Measurements from ENCODE around the gene KRTAP13-2.

Gene KRTAP13-2

GRCh38 chr21:30340714-30341573, 31.1 kb downstream of the KRTAP13-2 start:
- DNase-seq (ENCODE audit: low spot score in 2 of 2): peak in 1 of 2 experiments; percentile 10
- Histone ChIP-seq H3K9me3 (no peaks in the 10 kb centered on the region), H3K27me3 (ENCODE audit: low read depth) (no peaks in the 10 kb centered on the region), H3K4me3 (no peak overlapping the region), H3K4me1 (no peaks in the 10 kb centered on the region), H3K36me3 (replicated peaks) (no peaks in the 10 kb centered on the region)
- in situ Hi-C loops (cut with MboI; ENCODE audit: low sequenced_read_pairs): no loop called here

- Histone ChIP-seq H3K4me1 (no peaks in the 10 kb centered on the region), H3K36me3 (replicated peaks) (no peaks in the 10 kb centered on the region), H3K9me3 (peaks cover 2% of the 10 kb centered on the region; the same call in 1 of the 2 replicates), H3K4me3 (no peak overlapping the region), H3K27me3 (ENCODE audit: low read depth) (no peaks in the 10 kb centered on the region)
- in situ Hi-C loops (cut with MboI; ENCODE audit: low sequenced_read_pairs): no loop called here
- no peak for DNase-seq (ENCODE audit: low spot score in 2 of 2)
These were observed 33.4 kb downstream of the KRTAP13-2 start for GRCh38 chr21:30338717-30339116.

DNA sequence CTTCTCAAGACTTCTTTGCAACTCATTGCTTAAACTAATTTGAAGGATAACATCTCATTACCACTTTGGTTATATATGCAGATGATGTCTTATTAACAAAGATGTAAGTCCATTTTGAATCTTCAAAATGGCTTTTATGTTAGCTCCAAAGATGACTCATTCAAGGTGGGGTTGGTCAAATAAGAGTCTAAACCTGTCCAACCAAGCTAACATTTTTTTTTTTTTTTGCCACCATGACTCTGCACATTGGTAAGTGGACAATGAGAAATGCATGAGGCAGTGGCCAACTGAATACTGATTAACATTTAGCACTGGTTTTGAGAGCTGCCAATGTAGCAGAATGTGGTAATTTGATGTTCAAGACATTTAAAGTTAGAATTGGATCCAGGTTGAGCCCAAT, 34.3 kb downstream of the KRTAP13-2 start:
- no peaks in the 10 kb centered on the region for H3K4me1 ChIP-seq
- no peaks in the 10 kb centered on the region for H3K27me3 ChIP-seq (ENCODE audit: low read depth)
- H3K4me3 ChIP-seq: no peak overlapping the region
- H3K9me3 ChIP-seq: peaks cover 3% of the 10 kb centered on the region; the same call in 1 of the 2 replicates
- in situ Hi-C loops (cut with MboI; ENCODE audit: low sequenced_read_pairs): no loop called here
- DNase-seq (ENCODE audit: low spot score in 2 of 2): no peak
- no peaks in the 10 kb centered on the region for H3K36me3 ChIP-seq (replicated peaks)

GRCh38 chr21:30337276-30337744, 34.8 kb downstream of the KRTAP13-2 start, which contains the start of gene KRTAP27-1:
Gene KRTAP27-1, minus strand, starts transcription at chr21:30337694. Its CDS starts 26 bp downstream, at chr21:30337668.
- no peak for DNase-seq (ENCODE audit: low spot score in 2 of 2)
- no peaks in the 10 kb centered on the region for H3K4me1 ChIP-seq
- H3K27me3 ChIP-seq (ENCODE audit: low read depth): no peaks in the 10 kb centered on the region
- H3K36me3 ChIP-seq (replicated peaks): no peaks in the 10 kb centered on the region
- in situ Hi-C loops (cut with MboI; ENCODE audit: low sequenced_read_pairs): no loop called here
- H3K4me3 ChIP-seq: no peak within 1 kb of the TSS
- H3K9me3 ChIP-seq: peaks cover 3% of the 10 kb centered on the region; the same call in 1 of the 2 replicates

- Histone ChIP-seq H3K27me3 (ENCODE audit: low read depth) (no peaks in the 10 kb centered on the region), H3K4me1 (no peaks in the 10 kb centered on the region), H3K9me3 (peaks cover 3% of the 10 kb centered on the region; the same call in 1 of the 2 replicates), H3K36me3 (replicated peaks) (no peaks in the 10 kb centered on the region), H3K4me3 (no peak overlapping the region)
- in situ Hi-C loops (cut with MboI; ENCODE audit: low sequenced_read_pairs): no loop called here
- no peak for DNase-seq (ENCODE audit: low spot score in 2 of 2)
These were observed 35.5 kb downstream of the KRTAP13-2 start for GRCh38 chr21:30336596-30336995.

- no peaks in the 10 kb centered on the region for H3K27me3 ChIP-seq (ENCODE audit: low read depth)
- H3K4me3 ChIP-seq: no peak overlapping the region
- H3K36me3 ChIP-seq (replicated peaks): no peaks in the 10 kb centered on the region
- no peaks in the 10 kb centered on the region for H3K4me1 ChIP-seq
- peaks cover 3% of the 10 kb centered on the region; the same call in 1 of the 2 replicates for H3K9me3 ChIP-seq
- in situ Hi-C loops (cut with MboI; ENCODE audit: low sequenced_read_pairs): no loop called here
- no peak for DNase-seq (ENCODE audit: low spot score in 2 of 2)
These were observed 38.3 kb downstream of the KRTAP13-2 start for GRCh38 chr21:30333736-30334135.

GRCh38 chr21:30332681-30333080, 39.4 kb downstream of the KRTAP13-2 start:
- Histone ChIP-seq H3K27me3 (ENCODE audit: low read depth) (no peaks in the 10 kb centered on the region), H3K9me3 (peaks cover 3% of the 10 kb centered on the region; the same call in 1 of the 2 replicates), H3K4me1 (no peaks in the 10 kb centered on the region), H3K4me3 (no peak overlapping the region), H3K36me3 (replicated peaks) (no peaks in the 10 kb centered on the region)
- in situ Hi-C loops (cut with MboI; ENCODE audit: low sequenced_read_pairs): no loop called here
- DNase-seq (ENCODE audit: low spot score in 2 of 2): no peak

- H3K4me3 ChIP-seq: no peak overlapping the region
- H3K27me3 ChIP-seq (ENCODE audit: low read depth): no peaks in the 10 kb centered on the region
- H3K9me3 ChIP-seq: peaks cover 3% of the 10 kb centered on the region; the same call in 1 of the 2 replicates
- no peak for DNase-seq (ENCODE audit: low spot score in 2 of 2)
- no peaks in the 10 kb centered on the region for H3K4me1 ChIP-seq
- H3K36me3 ChIP-seq (replicated peaks): no peaks in the 10 kb centered on the region
- in situ Hi-C loops (cut with MboI; ENCODE audit: low sequenced_read_pairs): no loop called here
These were observed 42.7 kb downstream of the KRTAP13-2 start for GRCh38 chr21:30329203-30329875.

DNA sequence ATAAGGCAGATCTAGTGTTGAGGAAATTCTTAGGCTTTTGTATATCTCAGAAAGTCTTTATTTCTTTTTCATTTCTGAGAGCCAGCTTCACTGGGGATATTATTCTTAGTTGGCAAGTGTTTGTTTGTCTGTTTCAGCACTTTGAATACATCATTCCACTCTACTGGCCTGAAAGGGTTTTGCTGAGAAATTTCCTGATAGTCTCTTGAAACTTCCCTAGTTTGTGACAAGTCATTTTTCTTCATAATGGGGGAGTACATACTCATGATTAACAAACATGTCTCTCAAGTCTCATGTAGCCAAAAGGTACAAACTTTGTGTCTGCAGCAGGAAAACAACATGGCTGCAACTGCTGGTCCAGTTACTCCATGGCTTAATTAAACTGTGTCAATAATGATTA, 45.7 kb downstream of the KRTAP13-2 start:
- Histone ChIP-seq H3K4me3 (no peak overlapping the region), H3K9me3 (no peaks in the 10 kb centered on the region; the same call in 1 of the 2 replicates), H3K27me3 (ENCODE audit: low read depth) (no peaks in the 10 kb centered on the region), H3K36me3 (replicated peaks) (no peaks in the 10 kb centered on the region), H3K4me1 (no peaks in the 10 kb centered on the region)
- in situ Hi-C loops (cut with MboI; ENCODE audit: low sequenced_read_pairs): no loop called here
- DNase-seq (ENCODE audit: low spot score in 2 of 2): no peak
